Measurements from ENCODE around the gene ZNF839. TPM values are rescaled to one million over a fixed set of nuclear protein-coding genes. Genes with fewer than 3 reads are reported as not detected.
A peak's percentile ranks its signal among the peaks of the same experiment; 100 is the strongest.

The ZNF839 gene
- 10 to 100 TPM in 1 of 2 donors, 1 to 10 TPM in 1; 7.2 to 11.0 TPM for total RNA-seq

DNA sequence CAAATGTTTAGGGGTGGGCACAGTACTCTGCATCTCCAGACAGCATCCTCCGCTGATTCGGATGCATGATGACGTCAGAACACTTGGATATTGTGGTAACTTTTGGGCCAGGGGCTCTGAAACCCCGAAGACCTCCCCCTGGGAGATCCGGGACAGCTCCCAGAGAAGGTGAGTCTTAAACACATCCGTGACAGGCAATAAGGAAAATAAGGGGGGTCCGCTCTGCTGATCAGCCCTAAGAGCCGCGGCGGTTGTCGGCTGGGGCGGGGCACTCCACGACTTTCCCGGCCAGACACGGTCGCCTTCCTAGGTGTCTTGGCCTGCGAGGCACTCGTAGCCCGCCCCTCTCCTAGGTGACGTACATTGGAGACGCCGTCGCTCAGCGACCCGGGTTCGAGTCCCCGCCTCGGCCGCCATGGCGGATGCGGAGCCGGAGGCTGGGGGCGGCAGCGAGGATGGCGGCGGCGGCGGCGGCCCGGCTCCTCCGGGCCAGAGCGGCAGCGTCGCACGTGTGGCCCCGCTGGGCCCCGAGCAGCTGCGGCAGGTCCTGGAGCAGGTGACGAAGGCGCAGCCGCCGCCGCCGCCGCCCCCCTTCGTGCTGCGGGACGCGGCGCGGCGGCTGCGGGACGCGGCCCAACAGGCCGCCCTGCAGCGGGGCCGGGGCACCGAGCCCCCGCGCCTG lies at the start of gene ZNF839:
ZNF839 (plus strand) TSS at position 396 of the 682 bp plus-strand sequence; CDS start at position 416, 20 bp downstream.
- peaks cover 7% of the 10 kb centered on the region for H3K4me1 ChIP-seq
- peak within 1 kb of the TSS; percentile 82 to 88 for H3K9ac ChIP-seq (ENCODE audit: low read depth in 2 of 2, low read length in 2 of 2)
- TF ChIP-seq, protein P1, sequence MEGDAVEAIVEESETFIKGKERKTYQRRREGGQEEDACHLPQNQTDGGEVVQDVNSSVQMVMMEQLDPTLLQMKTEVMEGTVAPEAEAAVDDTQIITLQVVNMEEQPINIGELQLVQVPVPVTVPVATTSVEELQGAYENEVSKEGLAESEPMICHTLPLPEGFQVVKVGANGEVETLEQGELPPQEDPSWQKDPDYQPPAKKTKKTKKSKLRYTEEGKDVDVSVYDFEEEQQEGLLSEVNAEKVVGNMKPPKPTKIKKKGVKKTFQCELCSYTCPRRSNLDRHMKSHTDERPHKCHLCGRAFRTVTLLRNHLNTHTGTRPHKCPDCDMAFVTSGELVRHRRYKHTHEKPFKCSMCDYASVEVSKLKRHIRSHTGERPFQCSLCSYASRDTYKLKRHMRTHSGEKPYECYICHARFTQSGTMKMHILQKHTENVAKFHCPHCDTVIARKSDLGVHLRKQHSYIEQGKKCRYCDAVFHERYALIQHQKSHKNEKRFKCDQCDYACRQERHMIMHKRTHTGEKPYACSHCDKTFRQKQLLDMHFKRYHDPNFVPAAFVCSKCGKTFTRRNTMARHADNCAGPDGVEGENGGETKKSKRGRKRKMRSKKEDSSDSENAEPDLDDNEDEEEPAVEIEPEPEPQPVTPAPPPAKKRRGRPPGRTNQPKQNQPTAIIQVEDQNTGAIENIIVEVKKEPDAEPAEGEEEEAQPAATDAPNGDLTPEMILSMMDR (IDR thresholded peaks at IDR 0.05): no peak
- H3K4me3 ChIP-seq: peak within 1 kb of the TSS; percentile 83
- no peaks in the 10 kb centered on the region for H3K36me3 ChIP-seq
- H3K9me3 ChIP-seq: no peaks in the 10 kb centered on the region
- H3K27ac ChIP-seq: peak within 1 kb of the TSS; percentile 80
- intact Hi-C loops (cut with DNase I): loop anchor here (10.0 kb wide), 1 partner anchor 355 kb away; the partner anchor contains the start of gene DYNC1H1
- peak; percentile 94 for DNase-seq
- no peaks in the 10 kb centered on the region for H3K27me3 ChIP-seq

DNA sequence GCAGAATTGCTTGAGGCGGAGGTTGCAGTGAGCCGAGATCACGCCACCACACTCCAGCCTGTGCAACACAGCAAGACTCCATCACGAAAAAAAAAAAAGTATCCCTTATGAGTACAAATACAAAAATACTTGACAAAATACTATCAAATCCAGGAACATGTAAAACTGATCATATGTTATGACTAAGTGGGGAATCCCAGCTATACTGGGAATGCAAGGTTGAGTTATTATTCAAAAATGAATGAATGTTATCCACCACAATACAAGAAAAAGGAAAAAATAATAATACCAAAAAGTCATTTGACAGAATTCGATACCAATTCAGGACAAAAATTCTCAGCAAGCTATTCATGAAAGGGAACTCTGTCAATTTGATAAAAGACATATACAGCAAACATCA lies 47.2 kb upstream of the ZNF839 start:
- H3K4me3 ChIP-seq: no peak overlapping the region
- no peak for DNase-seq
- intact Hi-C loops (cut with DNase I): no loop called here
- H3K4me1 ChIP-seq: no peaks in the 10 kb centered on the region
- no peaks in the 10 kb centered on the region for H3K27me3 ChIP-seq
- no peaks in the 10 kb centered on the region for H3K9me3 ChIP-seq
- H3K36me3 ChIP-seq: no peaks in the 10 kb centered on the region
- no peak overlapping the region for H3K27ac ChIP-seq
- H3K9ac ChIP-seq (ENCODE audit: low read depth in 2 of 2, low read length in 2 of 2): no peak overlapping the region
- TF ChIP-seq, protein P1 (IDR thresholded peaks at IDR 0.05): no peak

DNA sequence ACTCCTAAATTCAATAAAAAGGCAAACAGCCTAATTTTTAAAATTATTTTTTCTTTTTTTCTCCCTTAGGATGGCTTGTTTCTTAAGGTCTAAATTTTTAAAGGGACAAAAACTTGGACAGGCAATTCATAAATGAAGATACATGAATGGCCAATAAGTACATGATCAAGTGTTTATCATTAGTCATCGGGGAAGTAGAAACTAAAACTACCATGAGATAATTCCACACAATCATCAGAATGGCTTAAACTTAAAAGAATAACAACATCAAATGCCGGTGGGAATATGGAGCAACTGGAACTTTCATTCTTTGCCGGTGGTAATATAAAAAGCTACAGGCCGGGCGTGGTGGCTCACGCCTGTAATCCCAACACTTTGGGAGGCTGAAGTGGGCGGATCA lies 43.7 kb upstream of the ZNF839 start:
- Histone ChIP-seq H3K36me3 (no peaks in the 10 kb centered on the region), H3K27me3 (no peaks in the 10 kb centered on the region), H3K4me1 (no peaks in the 10 kb centered on the region), H3K27ac (no peak overlapping the region), H3K9me3 (no peaks in the 10 kb centered on the region), H3K9ac (ENCODE audit: low read depth in 2 of 2, low read length in 2 of 2) (no peak overlapping the region), H3K4me3 (no peak overlapping the region)
- DNase-seq: no peak
- TF ChIP-seq, protein P1 (IDR thresholded peaks at IDR 0.05): no peak
- intact Hi-C loops (cut with DNase I): no loop called here

DNA sequence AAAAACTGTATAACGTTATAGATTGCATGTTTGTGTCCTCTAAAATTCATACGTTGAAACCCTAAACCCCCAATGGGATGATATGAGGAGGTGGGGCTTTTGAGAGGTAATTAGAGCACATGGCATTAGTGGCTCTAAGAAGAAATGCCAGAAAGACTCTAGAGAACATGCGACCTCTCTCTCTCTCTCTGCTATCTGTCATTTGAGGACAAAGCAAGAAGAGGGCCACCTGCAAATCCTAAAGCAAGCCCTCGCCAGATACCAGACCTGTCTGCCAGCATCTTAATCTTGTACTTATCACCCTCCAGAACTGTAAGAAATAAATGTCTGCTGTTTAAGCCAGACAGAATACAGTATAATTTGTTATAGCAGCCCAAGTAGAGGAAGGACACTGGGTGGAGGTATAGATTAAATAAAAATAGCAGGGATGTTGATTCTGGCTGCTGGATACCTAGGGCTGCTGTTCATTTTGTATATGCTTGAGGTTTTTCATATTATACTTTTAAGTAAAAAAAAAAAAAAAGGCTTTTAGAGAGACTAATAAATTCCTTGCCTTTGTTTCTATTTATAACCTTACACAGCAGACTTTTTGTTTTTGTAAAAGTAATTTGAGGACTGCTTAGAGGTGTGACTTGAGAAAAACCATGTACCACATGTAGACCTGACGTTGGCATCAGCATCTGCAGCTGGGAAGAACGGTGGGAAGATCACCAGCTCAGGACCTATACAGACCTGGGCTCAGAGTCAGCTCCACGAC lies 41.5 kb upstream of the ZNF839 start:
- no peak overlapping the region for H3K4me3 ChIP-seq
- no peaks in the 10 kb centered on the region for H3K27me3 ChIP-seq
- no peak overlapping the region for H3K9ac ChIP-seq (ENCODE audit: low read depth in 2 of 2, low read length in 2 of 2)
- no peaks in the 10 kb centered on the region for H3K4me1 ChIP-seq
- intact Hi-C loops (cut with DNase I): no loop called here
- no peak for DNase-seq
- TF ChIP-seq, protein P1 (IDR thresholded peaks at IDR 0.05): no peak
- H3K27ac ChIP-seq: no peak overlapping the region
- no peaks in the 10 kb centered on the region for H3K36me3 ChIP-seq
- H3K9me3 ChIP-seq: no peaks in the 10 kb centered on the region

DNA sequence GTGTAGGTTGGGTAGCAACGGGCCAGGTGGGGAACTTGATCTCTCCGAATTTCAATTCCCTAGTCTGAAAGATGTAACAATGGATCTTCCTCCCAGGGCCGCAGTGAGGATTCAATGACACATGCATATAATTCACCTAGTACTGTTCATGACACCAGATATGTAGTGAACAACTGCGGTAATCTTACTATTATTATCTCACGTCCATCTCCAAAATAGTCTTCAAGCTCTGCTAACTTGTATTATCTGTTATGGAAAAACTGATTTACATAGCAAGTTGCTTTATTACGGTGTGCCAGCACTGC lies 41.0 kb upstream of the ZNF839 start:
- Histone ChIP-seq H3K27ac (no peak overlapping the region), H3K4me3 (no peak overlapping the region), H3K36me3 (no peaks in the 10 kb centered on the region), H3K4me1 (no peaks in the 10 kb centered on the region), H3K9me3 (no peaks in the 10 kb centered on the region), H3K27me3 (no peaks in the 10 kb centered on the region), H3K9ac (ENCODE audit: low read depth in 2 of 2, low read length in 2 of 2) (no peak overlapping the region)
- TF ChIP-seq, protein P1 (IDR thresholded peaks at IDR 0.05): no peak
- DNase-seq: no peak
- intact Hi-C loops (cut with DNase I): no loop called here

Data from colonic mucosa (tissue), 4 donors.